Psoas muscle (tissue), 8 donors: Measurements from ENCODE around the gene ZBTB42. TPM values are rescaled to one million over a fixed set of nuclear protein-coding genes. Genes with fewer than 3 reads are reported as not detected.
A peak's percentile ranks its signal among the peaks of the same experiment; 100 is the strongest.

Experiments
- ATAC-seq, 4 donors: fragments of 200-7000 bp; cut with Tn5 transposase; one replicate each; pipeline ENCODE4 v1.9.1; 2020; ENCODE audit warnings: moderate library complexity in 3 of 4, mild to moderate bottlenecking in 2 of 4
- DNase-seq, 2 donors: peaks; one replicate each; pipeline ENCODE4 v3.0.0-alpha.2; 2020
- H3K27ac ChIP-seq: fragments of 200-600 bp; one replicate; pipeline ENCODE4 v1.8.0; 2022
- H3K27me3 ChIP-seq, 3 donors: fragments of 200-600 bp in 1 of 3; one replicate each; pipeline versions ENCODE4 v1.6.1 to v1.8.0; 2013 to 2022; ENCODE audit warnings: low read length in 2 of 3, mild to moderate bottlenecking in 2 of 3, moderate library complexity in 1 of 3; ENCODE audit not compliant: insufficient read depth in 3 of 3
- H3K36me3 ChIP-seq, 2 donors: fragments of 200-600 bp in 1 of 2; one replicate each; pipeline versions ENCODE4 v1.6.1 to v1.8.0; 2013 to 2022; ENCODE audit warnings: low read depth in 1 of 2, mild to moderate bottlenecking in 1 of 2, moderate library complexity in 1 of 2; ENCODE audit not compliant: insufficient read depth in 1 of 2
- H3K4me1 ChIP-seq: fragments of 200-600 bp; one replicate; pipeline ENCODE4 v1.8.0; 2022
- H3K4me3 ChIP-seq: fragments of 200-600 bp; one replicate; pipeline ENCODE4 v1.8.0; 2022; ENCODE audit warnings: mild to moderate bottlenecking
- H3K9me3 ChIP-seq: fragments of 200-600 bp; one replicate; pipeline ENCODE4 v1.8.0; 2022
- WGBS, 3 donors: extraction: QIAGEN DNeasy Blood & Tissue Kit; methylation state at CpG; one replicate each; pipeline versions ENCODE4 v1.1.6 to v1.1.7; 2013; 5-methylcytosine and 5-hydroxymethylcytosine counted together
- intact Hi-C, 2 donors: fragments of 100-400 bp; cut with DNase I; formaldehyde crosslinking; loops; one replicate each; pipeline versions ENCODE4 v1.11.0 to v1.14.2; 2022
- polyA plus RNA-seq, 3 donors: library from polyadenylated mRNA; stranded (reverse); fragments of 200-250 nt; gene quantifications; one replicate each; pipeline ENCODE4 v1.2.3, GENCODE V29; 2013
- total RNA-seq, 4 donors: library from RNA; stranded (reverse); fragmentation: NEBNext Ultra II Directional in 2 of 4; extraction: Animal tissue kit (Norgen Biotek cat#: 25700) in 2 of 4; gene quantifications; one replicate each; pipeline versions ENCODE4 v1.2.1 to v1.2.4, GENCODE V29; 2021 to 2023
- TF ChIP-seq, protein P1 (sequence below): fragments of 200-600 bp; IDR thresholded peaks from one replicate; pipeline ENCODE4 v1.8.0; 2022; ENCODE audit warnings: antibody characterized with exemption
- donor health status: healthy with polysubstance abuse.
- donor health status: DM: no; HTN: no; CAD: no; lungs with moderate emphysema.
- donor health status: Bipolar disorder and iron deficiency.
- donor health status: healthy.
- donor health status: DM: yes; HTN: yes; CAD: no.
- donor health status: DM: no; HTN: no; CAD: no.
- donor health status: DM: no; HTN: no; CAD: no.
- donor health status: DM: yes; HTN: yes; CAD: no.

The ZBTB42 gene
- total and polyA plus RNA-seq, 7 donors = 4.2 to 7.4 (median 6.2) TPM

DNA sequence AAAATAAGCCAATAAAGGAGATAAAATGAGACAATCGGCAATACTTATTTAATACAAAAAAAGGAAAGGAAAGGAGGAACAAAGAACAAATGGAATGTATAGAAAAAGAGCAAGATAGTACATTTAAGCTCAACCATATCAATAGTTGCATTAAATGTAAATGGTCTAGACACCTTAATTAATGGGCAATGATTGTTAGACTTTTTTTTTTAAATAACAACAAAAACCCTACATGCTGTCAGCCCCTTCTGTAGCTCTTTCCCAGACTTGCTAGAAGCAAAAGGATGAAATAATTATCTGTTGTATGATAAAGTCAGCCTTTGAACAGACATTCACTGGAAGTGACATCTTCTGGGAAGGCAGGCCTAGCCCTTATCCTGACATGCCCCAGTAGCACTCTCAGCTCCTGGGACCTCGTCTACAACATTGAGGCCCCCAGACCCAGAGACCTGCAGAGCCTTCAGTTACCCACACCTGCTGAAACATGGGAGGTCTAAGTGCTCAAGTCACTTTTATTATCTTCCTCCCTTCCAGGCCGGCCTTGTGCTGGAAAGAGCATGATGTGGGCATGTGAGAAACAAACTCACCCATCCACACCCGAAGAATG, 34.5 kb upstream of the ZBTB42 start:
- no peaks in the 10 kb centered on the region for H3K9me3 ChIP-seq
- intact Hi-C loops = loop anchor here in 1 of 2 donors (5.0 kb wide), 1 partner anchor 281 kb away; no protein-coding TSS in a partner anchor
- no peak overlapping the region for H3K4me3 ChIP-seq
- no peaks in the 10 kb centered on the region for H3K27me3 ChIP-seq
- H3K27ac ChIP-seq = no peak overlapping the region
- TF ChIP-seq, protein P1, sequence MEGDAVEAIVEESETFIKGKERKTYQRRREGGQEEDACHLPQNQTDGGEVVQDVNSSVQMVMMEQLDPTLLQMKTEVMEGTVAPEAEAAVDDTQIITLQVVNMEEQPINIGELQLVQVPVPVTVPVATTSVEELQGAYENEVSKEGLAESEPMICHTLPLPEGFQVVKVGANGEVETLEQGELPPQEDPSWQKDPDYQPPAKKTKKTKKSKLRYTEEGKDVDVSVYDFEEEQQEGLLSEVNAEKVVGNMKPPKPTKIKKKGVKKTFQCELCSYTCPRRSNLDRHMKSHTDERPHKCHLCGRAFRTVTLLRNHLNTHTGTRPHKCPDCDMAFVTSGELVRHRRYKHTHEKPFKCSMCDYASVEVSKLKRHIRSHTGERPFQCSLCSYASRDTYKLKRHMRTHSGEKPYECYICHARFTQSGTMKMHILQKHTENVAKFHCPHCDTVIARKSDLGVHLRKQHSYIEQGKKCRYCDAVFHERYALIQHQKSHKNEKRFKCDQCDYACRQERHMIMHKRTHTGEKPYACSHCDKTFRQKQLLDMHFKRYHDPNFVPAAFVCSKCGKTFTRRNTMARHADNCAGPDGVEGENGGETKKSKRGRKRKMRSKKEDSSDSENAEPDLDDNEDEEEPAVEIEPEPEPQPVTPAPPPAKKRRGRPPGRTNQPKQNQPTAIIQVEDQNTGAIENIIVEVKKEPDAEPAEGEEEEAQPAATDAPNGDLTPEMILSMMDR = no peak
- ATAC-seq (no peak), DNase-seq (no peak)
- H3K4me1 ChIP-seq = peaks cover 12% of the 10 kb centered on the region
- H3K36me3 ChIP-seq = peaks cover 0 to 21% of the 10 kb centered on the region in 2 donors
- WGBS, 3 donors = 94 to 96% (median 94%) methylated on average over 4 of the region's 4 CpGs

DNA sequence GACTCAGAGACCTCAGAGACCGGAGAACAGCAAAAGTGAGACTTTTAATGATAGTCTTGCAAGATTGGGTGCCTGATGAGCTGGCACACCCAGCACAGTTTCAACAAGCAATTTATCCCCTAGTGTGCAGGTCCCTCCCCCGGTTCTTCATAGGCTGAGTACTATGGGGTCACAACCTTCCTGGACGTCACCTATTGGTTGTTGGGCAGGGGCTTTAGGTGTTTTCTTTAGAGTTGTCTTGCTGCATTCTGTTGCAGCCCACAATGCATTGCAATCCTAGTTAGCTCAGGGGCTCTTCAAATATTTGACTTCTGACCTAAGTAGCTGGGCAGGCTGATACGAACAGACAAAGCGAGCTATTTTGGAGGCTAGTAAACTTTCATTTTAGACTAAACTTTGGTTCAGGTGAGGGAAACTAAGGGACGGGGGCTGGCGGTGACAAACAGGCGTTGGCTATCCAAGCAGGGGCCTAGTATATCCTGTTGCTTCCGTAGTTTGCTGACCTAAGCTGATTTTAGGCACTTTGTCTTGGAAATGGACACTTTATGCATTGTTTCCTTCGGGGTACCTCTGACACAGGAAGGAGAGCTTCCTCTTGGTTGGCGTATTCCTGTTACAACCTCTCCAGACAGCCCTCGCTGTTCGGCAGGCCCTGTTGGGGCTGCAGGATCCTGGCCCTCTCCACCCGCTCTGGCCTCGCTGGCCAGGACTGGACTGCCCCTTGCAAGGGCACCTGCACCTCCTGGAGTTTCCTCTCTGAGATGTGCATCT, 33.9 kb upstream of the ZBTB42 start:
- Histone ChIP-seq H3K4me3 (no peak overlapping the region), H3K4me1 (peaks cover 5% of the 10 kb centered on the region), H3K27ac (no peak overlapping the region), H3K9me3 (no peaks in the 10 kb centered on the region), H3K27me3 (no peaks in the 10 kb centered on the region), H3K36me3 (peaks cover 0 to 28% of the 10 kb centered on the region in 2 donors)
- no peak for DNase-seq
- intact Hi-C loops = loop anchor here in 1 of 2 donors (5.0 kb wide), 1 partner anchor 280 kb away; no protein-coding TSS in a partner anchor
- 85 to 87% (median 86%) methylated on average over 15 of the region's 15 CpGs for WGBS, 3 donors
- TF ChIP-seq, protein P1 = no peak
- no peak for ATAC-seq

DNA sequence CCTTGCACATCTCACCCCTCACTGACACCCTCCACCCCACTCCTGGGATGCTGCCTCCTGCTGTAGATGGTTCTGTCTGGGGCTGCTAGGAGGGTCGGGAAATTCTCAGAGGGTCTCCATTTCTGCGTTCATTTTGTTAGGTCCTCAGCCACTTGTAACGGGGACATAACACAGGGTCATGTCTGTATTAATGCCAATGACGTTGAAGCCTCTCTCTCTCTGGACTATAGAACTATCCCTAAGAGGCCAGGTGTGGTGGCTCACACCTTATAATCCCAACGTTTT, 33.3 kb upstream of the ZBTB42 start:
- no peak for DNase-seq
- TF ChIP-seq, protein P1 = no peak
- intact Hi-C loops = loop anchor here in 1 of 2 donors (5.0 kb wide), 1 partner anchor 280 kb away; no protein-coding TSS in a partner anchor
- Histone ChIP-seq H3K9me3 (no peaks in the 10 kb centered on the region), H3K36me3 (peaks cover 0 to 33% of the 10 kb centered on the region in 2 donors), H3K4me3 (no peak overlapping the region), H3K27me3 (no peaks in the 10 kb centered on the region), H3K4me1 (no peaks in the 10 kb centered on the region), H3K27ac (no peak overlapping the region)
- 78 to 86% (median 80%) methylated on average over 5 of the region's 5 CpGs for WGBS, 3 donors
- no peak for ATAC-seq

DNA sequence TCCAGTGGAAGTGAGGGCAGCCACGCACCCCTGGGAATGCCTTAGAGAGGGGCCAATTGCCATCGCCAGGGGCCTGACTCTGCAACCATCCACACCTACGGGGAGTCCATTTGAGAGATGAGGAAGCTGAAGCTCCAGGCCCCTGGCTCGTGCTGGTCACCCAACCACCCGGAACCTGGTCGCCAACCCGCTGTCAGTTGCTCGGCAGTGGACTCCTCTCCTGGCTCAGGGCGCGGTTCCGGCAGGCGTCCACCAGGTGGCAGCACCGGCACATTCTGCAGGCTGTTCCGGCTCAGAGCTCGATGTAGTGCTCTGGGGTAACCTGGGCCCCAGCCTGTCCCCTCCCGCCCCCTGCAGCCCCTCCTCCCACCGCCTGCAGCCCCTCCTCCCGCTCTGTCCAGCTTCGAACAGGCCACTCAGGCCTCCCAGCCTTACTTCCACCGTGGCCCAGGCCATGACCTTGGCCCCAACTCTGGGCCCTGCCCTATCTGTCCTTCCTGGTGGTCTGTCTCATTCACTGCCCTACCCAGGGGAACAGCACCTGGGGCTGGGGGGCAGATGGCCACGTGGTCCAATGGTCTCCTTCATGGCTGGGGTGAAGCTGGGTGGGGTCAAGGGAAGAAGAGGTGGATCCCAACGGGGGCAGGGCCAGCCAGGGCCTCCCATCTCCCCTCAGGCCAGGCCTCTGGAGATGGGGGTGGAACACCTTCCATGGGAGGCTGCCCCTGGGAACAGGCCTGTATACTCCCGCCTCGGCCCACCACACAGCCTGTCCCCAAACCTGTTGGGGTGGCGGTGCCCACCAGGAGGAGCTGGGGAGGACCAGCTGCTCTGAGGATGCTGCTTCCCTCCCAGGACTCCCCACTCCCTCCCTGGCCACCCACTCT, 32.2 kb upstream of the ZBTB42 start:
- intact Hi-C loops = loop anchor here (1.0 to 5.0 kb wide), 3 partner anchors 58 to 279 kb away; no protein-coding TSS in a partner anchor
- Histone ChIP-seq H3K9me3 (no peaks in the 10 kb centered on the region), H3K36me3 (peaks cover 0 to 42% of the 10 kb centered on the region in 2 donors), H3K4me3 (no peak overlapping the region), H3K4me1 (no peaks in the 10 kb centered on the region), H3K27ac (no peak overlapping the region), H3K27me3 (no peaks in the 10 kb centered on the region)
- 13 to 20% (median 14%) methylated on average over 23 to 25 of the region's 25 CpGs for WGBS, 3 donors
- peak; percentile 89 to 95 (median 92) for ATAC-seq
- peak; percentile 91 to 93 for DNase-seq
- TF ChIP-seq, protein P1 = peak; percentile 94
